HG02885 (cell line): Measurements from ENCODE around the gene TYK2.
"Not testable (repeated sequence)": the region's sequence is repeated elsewhere in the genome, so short reads cannot be mapped to it uniquely, and the experiment has no call there.

Experiments used
- ATAC-seq: cut with Tn5 transposase; IDR thresholded peaks from one replicate; pipeline ENCODE4 v1.9.1; 2021; ENCODE audit warnings: mild to moderate bottlenecking; ENCODE audit not compliant: unreplicated experiment, poor library complexity

Gene TYK2

DNA sequence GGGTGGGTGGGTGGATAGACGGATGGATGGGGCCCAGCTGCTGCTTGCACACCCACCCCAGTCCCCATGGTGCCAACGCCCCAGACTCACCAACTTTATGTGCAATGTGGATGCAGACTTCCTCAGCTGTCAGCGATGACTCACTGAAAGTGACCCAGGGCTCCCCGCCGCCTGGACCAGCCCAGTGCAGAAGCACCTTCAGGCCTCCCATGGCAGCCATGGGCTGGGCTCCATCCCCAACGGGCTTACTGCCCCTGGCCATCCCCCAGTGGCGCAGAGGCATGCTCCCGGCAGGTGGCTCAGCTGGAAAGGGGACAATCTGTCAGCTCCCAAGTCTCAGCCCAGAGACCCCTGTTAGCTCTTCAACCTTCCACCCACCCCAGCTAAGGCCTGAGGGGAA, 2.2 kb downstream of the TYK2 start:
- ATAC-seq: no peak

DNA sequence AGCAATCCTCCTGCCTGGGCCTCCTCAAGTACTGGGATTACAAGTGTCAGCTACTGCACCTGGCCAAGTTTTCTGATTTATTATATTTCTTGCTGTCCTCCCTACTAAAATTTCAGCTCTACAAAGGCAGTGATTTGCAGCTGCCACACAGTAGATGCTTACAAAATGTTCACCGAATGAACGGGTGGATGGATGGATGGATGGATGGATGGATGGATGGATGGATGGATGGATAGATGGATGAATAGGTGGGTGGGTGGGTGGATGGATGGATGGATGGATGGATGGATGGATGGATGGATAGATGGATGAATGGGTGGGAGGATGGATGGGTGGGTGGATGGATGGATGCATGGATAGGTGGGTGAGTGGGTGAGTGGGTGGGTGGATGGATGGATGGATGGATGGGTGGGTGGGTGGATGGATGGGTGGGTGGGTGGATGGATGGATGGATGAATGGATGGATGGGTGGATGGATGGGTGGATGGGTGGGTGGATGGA, 3.2 kb downstream of the TYK2 start:
- not testable (repeated sequence) for ATAC-seq

DNA sequence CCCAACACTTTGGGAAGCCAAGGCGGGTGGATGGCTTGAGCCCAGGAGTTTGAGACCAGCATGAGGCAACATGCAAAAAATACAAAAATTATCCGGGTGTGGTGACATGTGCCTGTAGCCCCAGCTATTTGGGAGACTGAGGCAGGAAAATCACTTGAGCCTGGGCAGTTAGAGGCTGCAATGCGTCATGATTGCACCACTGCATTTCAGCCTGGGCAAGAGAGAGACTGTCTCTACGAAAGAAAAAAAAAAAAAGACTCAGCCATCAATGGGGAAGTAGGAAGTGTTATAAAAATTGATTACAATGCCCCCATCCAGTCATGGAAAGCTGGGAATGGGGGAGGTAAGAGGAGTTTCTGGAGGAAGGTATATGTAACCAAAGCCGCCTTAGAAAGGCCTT, 5.4 kb downstream of the TYK2 start:
- ATAC-seq: no peak

DNA sequence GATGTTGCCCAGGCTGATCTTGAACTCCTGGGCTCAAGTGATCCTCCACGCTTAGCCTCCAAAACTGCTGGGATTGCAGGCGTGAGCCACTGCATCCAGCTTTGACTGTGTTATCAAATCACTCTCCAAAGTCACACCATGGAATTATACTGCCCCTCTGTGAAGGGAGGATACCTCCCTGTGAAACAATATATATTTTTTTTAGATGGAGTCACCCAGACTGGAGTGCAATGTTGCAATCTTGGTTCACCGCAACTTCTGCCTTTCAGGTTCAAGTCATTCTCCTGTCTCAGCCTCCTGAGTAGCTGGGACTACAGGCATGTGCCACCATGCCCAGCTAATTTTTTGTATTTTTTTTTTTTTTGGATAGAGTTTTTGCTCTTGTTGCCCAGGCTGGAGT, 7.7 kb downstream of the TYK2 start:
- no peak for ATAC-seq

DNA sequence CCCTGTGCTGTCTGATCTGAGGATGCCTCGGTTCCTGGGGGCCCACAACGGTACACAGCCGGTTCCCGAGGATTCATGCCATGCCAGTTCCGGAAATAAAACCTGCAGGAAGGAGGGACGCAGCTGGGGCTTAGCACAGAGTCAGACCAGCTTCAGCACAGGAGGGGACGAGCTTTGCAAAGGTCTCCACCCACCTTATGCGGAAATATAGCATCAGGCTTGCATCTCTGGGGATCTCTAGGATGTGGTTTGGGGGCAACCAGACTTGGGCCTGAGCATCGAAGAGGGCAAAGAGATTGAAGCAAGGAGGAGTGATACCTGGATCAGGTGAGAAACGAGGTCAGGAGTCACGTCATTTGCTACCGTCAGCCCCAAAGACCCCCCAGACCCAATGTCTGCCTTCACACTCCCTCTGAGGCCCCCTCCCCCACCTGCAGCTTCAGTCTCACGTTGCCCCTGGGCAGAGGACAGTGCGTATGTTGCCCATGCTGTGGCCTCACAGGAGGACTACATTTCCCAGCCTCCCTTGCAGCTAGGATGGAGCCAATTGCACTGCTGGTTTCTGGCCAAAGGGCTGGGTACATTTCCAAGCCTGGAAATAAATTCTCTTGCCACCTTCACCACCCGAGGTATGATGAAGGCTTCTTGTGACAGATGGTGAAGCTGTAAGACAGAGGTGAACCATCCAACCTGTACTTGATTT, 12.1 kb downstream of the TYK2 start:
- no peak for ATAC-seq

DNA sequence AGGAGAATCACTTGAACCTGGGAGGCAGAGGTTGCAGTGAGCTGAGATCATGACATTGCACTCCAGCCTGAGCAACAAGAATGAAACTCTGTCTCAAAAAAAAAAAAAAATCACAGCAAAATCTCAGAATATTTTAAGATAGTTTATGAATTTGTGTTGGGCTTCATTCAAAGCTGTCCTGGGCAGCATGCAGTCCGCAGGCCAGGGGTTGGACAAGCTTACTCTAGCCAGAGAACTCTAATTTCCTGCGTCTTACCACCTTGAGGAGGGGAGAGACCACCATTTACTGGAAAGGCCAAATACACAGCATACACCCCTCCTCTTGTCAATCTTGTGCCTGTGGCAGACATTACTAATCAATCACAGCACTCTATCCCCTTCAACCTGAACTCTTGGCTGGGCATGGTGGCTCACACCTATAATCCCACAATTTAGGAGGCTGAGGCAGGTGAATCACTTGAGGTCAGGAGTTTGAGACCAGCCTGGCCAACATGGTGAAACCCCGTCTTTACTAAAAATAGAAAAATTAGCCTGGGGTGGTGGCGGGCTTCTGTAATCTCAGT, 13.3 kb downstream of the TYK2 start:
- ATAC-seq: not testable (repeated sequence)

DNA sequence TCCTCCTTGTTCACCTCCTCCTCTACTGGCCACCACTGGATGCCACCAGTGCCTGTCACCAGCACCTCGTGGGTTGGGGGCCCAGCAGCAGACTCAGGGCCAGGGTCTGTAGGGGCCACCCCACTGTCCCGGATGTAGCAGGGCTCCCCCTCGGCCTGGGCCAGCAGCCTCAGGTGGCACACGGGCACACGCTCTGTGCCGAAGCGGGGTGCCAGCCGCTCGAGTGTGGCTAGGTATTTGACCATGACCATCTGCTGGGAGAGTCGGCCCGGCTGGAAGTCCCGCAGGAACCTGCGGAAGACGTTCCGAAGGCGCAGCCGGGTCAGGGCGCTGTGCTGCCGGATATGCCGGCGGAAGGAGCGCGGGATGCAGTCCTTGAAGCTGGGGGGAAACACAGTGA, 14.9 kb downstream of the TYK2 start:
- ATAC-seq: no peak

DNA sequence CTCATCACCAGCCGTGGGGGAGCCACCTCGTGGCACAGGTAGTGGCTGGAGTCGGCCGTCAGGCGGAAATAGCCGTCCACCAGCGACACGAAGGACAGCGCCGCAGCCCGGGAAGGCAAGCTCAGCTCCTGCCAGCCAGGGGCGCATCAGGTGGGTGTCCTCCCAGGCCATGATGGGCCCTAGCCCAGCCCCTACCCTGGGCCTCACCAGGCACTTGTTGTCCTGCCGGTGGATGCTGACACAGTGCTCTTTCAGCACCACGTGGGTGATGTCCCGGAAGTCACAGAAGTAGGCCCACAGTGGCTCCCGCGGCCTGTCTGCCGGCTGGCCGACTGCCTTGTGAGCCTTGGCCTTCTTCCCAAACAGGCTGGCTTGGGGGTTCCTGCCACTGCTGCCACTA, 15.7 kb downstream of the TYK2 start:
- ATAC-seq: no peak

DNA sequence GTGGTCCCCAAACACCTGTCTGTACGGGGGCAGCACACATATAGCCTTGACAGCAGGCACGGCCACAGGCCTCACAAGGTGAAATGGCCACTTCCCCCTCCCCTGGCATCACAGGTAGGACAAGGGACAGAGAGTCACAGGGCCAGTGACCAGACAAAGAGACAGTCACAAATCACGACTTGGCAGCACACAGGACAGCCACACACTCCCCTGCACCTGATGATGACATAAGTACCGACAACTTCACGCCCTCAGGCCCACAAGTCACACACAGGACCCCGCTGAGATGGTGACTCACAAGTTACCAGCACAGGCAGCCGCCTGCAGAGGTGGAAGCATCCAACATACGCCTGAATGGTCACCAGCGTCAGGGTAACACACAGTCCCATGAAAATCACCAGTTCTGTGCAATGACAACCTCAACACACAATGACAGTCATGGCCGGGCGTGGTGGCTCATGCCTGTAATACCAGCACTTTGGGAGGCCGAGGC, 16.5 kb downstream of the TYK2 start:
- ATAC-seq: no peak

DNA sequence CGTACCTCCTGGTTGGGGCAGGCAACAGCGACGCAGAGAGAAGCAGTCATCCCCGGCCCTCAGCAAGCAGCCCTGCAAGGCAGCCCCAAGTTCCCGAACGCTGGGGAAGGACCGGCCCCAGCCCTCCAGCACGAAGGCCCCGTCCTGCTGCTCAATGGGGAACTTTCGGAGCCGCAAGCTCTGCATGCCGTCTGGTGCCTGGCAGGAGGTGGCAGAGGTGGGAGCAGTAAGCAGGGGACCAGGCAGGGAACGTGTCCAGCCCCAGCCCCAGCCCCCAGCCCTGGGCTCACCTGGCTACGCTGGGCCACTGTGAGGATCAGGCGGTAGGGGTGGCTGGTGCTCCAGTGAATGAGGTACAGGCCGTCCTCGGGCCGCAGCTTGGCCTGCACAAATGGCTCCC, 18.1 kb downstream of the TYK2 start:
- ATAC-seq: no peak

DNA sequence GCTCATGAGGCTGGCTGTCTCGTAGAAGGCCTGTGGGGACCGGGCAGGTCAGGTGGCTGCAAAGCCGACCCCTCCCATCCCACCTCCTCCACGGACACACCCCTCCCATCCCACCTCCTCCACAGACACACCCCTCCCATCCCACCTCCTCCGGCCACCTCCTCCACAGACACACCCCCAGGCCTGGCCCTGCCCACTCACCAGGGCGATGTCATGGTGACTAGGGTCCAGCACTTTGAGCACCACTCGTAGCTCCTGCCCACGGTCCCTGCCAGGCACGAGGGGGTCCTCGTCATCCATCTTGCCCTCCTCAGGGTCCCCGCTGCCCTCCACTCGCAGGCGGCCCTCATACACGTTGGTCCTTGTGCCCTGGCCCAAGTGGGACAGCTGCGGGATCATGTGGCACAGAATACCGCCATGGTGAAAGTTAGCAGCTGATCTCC, 18.8 kb downstream of the TYK2 start:
- ATAC-seq: no peak

DNA sequence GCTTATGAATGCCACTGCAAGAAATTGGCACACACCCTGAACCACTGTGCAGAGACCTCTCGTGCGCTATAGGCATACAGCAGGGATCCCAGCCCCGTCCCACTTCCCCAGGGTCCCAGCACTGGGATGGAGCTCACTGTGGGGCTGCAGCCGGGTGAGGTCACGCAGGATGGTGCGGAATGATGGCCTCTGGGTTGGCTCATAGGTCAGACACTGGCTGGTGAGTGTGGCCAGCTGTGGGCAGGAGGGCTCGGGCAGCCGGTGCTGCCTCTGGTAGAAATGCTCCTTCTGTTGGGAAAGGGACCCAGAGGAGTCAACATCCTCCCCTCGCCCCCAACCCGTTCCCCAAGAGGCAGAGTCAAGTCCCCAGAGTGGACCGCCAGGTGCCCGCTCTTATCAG, 23.9 kb downstream of the TYK2 start:
- ATAC-seq: no peak

DNA sequence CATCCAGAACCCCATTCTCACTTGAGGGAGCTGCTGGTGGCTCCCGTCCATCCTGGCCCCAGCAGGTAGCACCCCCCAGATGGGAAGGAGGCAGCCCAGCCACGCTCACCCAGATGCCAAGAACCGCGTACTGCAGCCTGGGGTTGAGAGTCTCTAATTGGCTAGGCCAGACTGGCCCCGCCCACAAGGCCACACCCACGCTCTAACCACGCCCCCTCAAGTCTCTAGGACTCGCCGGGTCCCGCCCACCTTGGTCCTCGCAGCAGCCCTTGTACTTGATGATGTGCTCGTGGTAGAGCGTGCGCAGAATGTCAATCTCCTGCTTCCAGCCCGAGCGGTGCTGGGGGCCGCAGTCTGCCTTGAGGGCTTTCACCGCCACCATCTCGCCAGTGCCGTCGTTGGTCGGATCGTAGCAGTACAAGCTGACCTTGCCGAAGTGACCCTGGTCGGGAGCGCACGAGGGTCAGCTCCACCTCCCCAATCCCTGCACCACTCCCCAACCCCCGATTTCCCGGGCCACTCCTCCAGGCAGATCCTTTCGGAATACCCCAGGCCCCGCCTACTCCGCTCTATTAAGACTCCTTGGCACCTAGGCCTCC, 26.5 kb downstream of the TYK2 start:
- no peak for ATAC-seq

DNA sequence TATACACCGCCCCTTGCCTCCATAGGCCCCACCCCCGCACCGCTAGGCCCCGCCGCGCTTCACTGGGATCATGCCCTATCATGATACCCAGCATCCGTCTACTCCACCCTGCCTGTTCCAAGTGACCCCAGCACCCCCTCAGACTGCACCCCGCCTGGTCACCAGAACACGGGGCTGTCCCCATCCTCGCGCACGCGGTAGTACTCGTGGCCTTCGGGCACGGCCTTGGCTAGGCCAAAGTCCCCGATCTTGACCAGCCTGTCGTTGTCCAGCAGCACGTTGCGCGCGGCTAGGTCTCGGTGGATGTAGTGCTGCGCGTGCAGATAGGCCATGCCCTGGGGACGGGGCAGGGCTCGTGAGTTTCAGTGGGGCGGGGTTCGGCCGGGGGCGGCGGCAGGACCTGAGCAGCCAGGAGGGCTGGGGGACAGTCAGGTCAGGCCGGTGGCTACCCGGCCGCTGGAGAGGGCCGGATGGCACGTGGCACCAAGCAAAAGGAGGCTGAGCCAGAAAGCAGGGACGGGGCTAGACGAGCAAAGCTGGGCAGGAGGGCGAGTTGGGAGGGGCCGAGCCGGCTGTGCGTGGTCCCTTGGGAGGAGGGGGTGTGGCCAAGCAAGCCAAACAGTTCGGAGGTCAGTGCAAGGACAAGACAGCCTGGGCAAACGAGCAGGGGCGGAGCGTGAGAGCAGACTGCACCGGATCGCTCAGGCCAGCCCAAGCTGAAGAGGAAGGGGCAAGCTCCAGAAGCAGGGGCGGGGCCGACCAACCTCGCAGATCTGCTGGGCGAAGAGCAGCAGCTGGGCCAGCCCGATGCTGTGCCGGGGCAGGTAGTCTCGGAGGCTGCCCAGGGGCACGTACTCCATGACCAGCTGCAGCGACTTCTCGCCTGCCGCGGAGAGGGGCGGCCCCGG, 27.4 kb downstream of the TYK2 start:
- ATAC-seq: no peak

DNA sequence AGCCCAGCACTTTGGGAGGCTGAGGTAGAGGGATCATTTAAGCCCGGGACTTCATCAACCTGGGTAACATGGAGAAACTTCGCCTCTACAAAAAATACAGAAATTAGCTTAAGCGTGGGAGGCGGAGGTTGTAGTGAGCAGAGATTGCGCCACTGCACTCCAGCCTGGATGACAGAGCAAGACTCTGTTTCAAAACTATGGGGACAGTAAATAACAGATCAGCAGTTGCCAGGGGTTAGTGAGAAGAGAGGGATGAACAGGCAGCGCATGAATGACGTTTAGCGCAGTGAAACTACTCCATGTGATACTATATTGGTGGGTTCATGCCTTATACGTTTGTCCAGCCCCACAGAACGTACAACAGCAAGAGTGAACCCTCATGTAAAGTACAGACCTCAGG, 33.9 kb downstream of the TYK2 start:
- ATAC-seq: no peak

DNA sequence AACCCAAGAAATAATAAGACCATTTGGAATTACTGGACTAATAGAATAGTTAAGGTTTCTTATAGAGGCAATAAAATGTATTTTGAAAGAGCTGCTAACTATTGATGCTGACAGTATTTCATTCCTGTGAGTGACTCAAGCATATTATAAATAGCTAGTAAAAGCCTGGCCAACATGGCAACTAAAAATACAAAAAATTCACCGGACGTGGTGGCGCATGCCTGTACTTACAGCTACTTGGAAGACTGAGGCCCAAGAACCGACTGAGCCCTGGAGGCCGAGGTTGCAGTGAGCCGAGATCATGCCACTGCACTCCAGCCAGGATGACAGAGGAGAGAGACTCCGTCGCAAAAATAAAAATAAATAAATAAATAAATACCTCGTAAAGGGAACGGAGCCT, 35.6 kb downstream of the TYK2 start:
- ATAC-seq: no peak

DNA sequence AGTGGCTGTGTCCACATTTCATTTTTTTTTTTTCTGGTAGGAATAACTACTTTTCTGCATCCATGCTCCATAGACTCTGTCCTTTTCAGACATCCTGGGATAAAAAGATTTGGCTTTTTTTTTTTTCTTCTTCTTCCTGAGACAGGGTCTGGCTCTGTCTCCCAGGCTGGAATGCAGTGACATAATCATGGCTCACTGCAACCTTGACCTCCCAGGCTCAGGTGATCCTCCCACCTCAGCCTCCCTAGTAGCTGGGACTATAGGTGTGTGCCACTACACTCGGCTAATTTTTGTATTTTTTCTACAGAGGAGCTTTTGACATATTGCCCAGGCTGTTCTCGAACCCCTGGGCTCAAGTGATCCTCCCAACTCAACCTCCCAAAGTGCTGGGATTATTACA, 36.9 kb downstream of the TYK2 start:
- no peak for ATAC-seq

DNA sequence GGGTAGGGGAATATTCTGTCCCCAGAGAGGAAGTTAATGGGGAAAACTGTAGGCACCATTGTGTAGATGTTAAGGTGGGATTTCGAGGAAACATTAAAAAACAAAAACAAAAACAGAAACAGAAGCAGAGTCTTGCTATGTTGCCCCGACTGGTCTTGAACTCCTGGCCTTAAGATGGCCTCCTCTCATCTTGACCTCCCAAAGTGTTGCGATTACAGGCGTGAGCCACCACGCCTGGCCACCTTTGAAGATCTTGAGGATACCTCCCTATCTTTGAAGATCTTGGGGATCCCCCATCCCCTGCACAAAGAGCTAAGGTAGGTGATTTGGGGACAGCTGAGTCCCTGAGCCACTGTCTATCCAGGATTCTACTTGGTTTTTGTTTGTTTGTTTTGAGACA, 40.4 kb downstream of the TYK2 start:
- no peak for ATAC-seq

DNA sequence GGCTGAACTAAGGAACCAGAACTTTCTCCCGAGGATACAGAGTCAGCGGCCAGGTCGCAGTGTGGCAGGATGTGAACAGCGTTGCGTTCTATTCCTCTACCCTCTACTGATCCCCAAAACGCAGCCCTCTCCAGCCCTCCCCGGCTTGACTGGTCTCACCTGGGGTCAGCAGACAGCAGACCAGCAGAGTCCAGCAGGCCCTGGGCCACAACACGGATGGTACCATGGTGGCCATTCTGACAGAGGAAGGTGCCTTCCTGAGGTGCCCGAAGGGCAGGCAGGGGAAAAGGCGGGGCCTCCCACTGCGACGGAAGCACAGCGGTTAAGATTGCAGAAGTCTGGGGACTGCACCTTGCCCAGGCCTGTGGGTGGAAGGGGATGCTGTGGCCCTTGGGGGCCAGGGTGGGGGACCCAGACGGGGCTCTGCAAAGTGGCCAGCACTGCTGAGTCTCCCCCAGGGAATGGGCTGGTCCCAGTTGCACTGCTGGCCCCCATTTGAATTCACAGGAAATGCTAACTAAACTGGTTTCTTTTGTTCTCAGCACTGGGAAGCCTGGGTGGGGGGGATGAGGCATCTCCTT, 40.9 kb downstream of the TYK2 start, which contains the start of gene ICAM3:
Gene ICAM3 (minus strand): TSS at position 245 of the 581 bp plus-strand sequence. CDS start 10 bp downstream, at position 235.
- peak; percentile 71 for ATAC-seq

DNA sequence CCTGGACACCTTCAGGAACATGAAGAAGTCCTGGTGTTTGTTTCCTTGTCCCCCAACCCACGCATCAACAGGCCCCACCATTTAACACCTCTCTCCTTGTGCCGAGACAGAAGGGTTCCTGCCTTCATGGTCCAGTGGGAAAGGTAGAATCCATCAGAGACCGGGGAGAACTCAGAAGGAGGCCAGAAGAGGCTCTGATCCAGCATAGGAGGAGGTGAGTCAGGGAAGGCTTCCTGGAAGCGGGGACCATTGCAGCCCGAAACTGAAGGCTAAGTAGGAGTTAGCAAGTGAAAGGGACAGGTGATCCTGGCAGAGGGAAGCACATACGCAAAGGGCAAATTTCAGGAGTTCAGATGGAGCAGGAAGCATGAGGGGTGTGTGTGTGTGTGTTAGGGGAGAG, 41.4 kb downstream of the TYK2 start:
- ATAC-seq: no peak
